GM12875 (cell line): ENCODE data around the gene KLF7.

Experiments
- H3K4me3 ChIP-seq: one replicate; pipeline ENCODE4 v1.5.1; 2011; ENCODE audit warnings: low read depth, low read length, control low read depth
- CTCF ChIP-seq: IDR thresholded peaks from 2 replicates; pipeline ENCODE4 v1.5.1; 2011; ENCODE audit warnings: low read depth, mild to moderate bottlenecking, control low read depth, inconsistent platforms, low read length, moderate library complexity, borderline replicate concordance; ENCODE audit not compliant: insufficient read depth

The KLF7 gene

GRCh38 chr2:207133820-207134519 is 31.8 kb downstream of the KLF7 start:
- TF ChIP-seq CTCF = no peak
- no peak overlapping the region for H3K4me3 ChIP-seq

- no peak for TF ChIP-seq CTCF
- H3K4me3 ChIP-seq = no peak overlapping the region
Measured at GRCh38 chr2:207133458-207133819, 32.3 kb downstream of the KLF7 start.

GRCh38 chr2:207132019-207132418 is 33.7 kb downstream of the KLF7 start:
- H3K4me3 ChIP-seq = no peak overlapping the region
- TF ChIP-seq CTCF = no peak

- TF ChIP-seq CTCF = no peak
- no peak overlapping the region for H3K4me3 ChIP-seq
Measured at GRCh38 chr2:207131594-207131993, 34.2 kb downstream of the KLF7 start.

- no peak for TF ChIP-seq CTCF
- no peak overlapping the region for H3K4me3 ChIP-seq
Measured at GRCh38 chr2:207130958-207131521, 34.7 kb downstream of the KLF7 start.

- no peak for TF ChIP-seq CTCF
- H3K4me3 ChIP-seq = no peak overlapping the region
Measured at GRCh38 chr2:207129821-207130220, 35.9 kb downstream of the KLF7 start.

GRCh38 chr2:207128867-207129266 is 36.9 kb downstream of the KLF7 start:
- no peak for TF ChIP-seq CTCF
- no peak overlapping the region for H3K4me3 ChIP-seq
